Kidney glomerular epithelial cell (primary cell): Measurements from ENCODE around the gene CELF1.

Experiments used
- DNase-seq: peaks from one replicate; lab custom pipeline; 2025; lab: John Stamatoyannopoulos, UW

CELF1 gene

DNA sequence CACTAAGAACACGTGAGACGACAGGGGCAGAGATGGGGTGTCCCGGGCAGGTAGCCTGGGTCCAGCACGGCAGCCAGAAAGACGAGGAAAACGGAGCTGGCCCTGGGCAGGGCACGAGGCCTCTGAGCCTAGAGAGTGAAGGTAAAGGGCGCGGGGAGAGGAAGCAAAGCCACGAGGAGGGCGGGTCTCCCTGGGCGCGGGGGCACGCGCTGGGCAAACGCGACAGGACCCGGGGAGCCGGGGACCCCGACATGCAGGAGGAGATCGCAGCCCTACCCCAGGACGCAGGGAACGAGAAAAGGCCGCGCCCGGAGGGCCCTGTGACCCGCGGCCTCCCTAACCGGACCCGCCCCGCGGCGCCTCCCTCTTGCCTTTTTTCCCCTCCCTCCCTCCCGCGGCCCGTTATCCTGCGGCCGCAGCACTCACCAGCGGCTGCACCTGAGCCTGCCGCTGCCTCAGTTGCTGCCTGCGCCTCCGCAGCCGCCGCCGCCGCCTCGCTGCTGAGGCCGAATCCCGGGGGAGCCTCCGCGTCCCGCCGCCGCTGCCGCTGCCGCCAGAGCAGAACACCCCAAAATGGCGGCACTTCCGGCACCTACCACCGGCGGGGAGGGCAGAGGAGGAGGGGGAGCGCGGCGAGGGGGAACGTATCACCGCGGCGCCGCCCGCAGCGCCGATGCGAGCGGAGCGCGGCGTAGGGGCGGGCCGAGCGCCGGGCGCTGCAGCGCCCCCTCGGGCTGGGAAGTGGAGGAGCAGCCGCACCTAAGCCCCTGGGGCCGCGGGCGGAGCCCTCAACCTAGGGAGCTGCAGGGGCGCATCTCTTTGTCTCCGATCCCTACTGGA is at the start of gene CELF1:
CELF1 (minus strand) TSS at position 567 of the 840 bp plus-strand sequence. CDS start 53,609 bp downstream, outside the sequence.
- DNase-seq: peak; percentile 84

DNA sequence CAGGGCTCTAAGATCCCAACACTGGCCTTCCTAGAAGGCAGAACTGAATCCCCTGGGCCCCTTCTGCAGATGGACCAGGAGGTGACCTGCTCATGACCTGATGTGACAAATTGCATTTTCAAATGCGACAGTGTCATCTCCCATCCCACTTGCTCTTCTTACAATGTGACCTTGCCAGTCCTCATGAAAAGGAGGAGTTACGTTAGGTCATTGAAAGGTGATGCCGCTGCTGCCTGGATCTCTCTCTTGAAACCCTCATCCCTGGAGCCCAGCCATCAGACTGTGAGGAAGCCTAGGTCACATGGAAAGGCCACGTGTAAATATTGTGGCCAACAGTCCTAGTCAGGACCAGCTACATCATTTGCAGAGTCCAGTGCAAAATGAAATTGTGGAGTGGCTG is 47.0 kb upstream of the CELF1 start:
- DNase-seq: no peak

DNA sequence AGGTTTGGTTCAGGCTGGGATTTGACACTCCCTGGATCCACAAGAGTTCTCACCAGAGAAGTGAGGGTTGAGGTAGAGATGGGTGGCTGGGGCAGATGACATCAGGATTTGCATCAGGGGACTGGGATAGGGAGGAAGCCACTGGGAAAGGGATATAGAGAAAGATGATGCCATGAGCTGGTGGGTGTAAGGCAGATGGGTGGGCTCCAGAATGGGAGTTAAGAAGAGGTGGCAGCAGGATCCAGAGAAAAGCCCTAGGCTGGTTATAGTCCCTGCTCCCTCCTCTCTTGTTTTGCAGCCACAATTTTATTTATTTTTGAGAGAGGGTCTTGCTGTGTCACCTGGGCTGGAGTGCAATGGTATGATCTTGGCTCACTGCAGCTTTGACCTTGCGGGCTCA is 43.0 kb upstream of the CELF1 start:
- no peak for DNase-seq

DNA sequence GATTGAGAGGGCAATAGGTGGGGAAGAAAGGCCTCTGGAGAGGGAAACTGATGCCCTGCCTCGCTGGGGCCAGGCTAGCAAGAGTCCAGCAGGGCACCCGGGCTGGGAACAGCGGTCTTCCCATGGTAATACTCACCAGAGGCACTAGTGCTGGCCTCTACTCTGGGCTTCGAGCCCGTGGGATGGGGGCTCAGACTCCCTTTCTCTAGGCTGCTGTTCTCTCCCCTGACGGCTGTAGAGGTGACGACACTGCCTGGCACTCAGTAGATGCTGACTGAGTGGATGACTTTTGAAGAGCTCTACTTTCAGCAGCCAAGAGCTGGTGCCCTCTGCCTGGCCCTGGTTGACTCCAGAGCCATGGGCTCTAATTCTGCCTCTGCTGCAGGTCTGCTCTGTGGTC is 42.1 kb upstream of the CELF1 start:
- DNase-seq: no peak

DNA sequence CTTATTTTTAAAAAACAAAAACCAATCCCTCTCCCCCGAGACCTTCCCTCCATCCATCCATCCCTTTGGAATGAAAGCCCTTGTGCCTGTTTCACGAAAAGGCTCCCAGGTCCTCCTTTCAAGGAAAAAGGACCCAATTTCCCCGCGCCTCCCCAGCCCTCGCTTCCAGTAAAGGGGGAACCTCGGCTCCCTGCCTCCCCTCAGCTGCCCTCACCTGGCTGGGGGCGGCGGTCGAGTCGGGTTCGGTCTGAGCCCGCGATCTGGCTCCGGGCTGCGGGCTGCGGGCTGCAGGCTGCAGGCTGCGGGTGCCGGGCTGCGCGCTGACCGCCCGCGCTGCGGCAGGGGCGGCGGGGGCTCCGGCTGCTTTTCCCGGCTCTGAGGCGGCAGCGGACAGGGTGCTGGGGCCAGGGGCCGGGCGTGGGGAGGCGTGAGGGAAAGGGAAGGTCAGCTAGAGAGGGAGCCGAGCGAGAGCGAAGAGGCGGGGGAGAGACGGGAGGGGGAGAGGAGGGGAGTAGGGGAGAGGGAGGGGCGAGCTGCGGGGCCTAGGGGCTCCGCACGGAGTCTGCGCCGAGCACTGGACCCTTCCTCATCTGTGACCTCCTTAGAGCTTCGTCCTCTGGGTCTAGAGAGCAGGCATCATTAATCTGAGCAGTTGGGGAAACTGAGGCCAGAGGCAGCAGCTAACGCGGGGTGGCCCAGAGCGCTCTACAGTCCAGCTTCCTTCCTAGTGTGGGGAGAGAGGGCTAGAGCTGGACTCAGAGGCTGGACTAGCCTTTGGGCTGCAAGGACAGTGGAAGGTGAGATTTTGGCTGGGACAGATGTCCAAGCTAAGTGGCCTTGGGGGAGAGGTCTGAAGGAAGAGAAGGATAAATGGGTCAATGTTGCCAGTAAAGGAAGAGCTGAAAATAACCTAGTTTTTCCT is 41.3 kb upstream of the CELF1 start, which contains the start of gene C1QTNF4:
C1QTNF4 (minus strand) TSS at position 478 of the 922 bp plus-strand sequence. CDS start 3,601 bp downstream, outside the sequence.
- no peak for DNase-seq

DNA sequence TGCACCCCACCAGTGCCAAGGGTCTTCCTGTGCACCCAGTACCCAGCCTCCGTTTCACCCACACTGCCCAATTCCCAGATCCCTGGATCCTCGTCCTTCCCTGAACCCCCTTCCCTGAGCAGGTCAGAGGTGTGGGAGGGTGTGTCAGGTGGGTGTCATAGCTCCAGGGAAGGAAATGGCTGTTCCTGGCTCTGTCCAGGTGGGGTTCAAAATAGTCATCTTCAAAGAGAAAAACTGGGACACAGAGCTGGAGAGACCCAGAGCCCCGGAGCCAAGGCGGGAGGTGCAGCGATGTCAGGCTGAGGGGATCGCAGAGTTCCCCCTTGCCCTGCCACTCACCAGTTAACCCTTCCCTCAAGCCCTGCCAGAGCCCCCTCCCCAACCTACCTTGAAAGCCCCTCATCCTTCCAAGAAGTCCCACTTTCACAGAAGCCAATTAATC is 40.6 kb upstream of the CELF1 start:
- no peak for DNase-seq

DNA sequence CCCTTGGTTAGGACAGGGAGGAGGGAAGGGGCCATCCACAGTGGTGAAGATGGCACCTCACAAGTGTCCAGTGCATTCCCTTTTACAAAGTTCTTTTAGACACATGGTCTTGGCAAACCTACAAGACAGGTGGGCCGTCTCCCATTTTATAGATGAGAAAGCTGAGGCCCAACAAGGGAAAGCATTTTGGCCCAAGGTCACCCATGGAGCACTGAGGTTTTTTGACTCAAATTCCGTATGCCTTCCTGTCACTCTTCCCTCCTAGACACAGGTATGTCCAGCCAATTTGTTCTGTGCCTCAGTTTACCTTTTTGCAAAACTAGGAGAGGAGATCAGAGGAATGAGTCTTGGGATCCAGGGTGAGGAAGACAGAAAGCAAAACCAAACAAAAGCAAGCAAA is 40.0 kb upstream of the CELF1 start:
- DNase-seq: no peak

DNA sequence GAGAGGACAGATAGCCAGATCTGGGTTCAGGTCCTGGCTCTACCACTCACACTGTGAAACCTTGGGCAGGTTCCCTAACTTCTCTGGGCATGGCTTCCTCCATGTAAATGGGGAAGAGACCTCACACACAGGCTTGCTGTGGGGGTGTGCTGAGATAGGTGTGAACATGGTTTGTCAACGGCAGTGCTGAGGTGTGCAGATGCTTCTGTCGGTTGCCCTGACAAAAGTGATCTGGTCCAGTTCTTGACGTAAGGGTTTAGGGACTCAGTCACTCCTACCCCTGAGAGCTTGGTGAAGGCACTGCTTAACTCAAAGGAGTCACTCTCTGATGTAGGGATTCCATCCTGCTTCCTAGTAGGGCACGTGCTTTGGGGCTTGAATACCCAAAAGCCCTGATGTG is 39.3 kb upstream of the CELF1 start:
- DNase-seq: no peak

DNA sequence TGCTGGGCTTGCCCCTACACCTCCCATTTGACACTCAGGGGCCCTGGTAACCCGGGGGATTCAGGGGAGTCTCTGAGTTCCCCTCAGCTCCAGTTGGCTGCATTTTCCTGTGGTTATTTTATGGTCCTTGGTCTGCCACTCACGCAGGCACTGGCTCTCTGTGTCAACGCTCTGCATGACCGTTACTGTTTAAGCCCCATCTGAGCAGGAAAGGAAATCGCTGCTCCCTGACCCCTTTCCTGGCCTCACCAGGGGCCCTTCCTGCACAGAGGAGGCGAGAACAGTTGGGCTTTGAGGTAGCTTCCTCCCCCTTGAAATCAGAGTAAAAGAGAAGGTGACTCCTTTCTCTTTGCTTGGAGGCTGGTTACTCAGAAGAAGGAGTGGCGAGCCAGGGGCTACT is 38.8 kb upstream of the CELF1 start:
- DNase-seq: no peak

DNA sequence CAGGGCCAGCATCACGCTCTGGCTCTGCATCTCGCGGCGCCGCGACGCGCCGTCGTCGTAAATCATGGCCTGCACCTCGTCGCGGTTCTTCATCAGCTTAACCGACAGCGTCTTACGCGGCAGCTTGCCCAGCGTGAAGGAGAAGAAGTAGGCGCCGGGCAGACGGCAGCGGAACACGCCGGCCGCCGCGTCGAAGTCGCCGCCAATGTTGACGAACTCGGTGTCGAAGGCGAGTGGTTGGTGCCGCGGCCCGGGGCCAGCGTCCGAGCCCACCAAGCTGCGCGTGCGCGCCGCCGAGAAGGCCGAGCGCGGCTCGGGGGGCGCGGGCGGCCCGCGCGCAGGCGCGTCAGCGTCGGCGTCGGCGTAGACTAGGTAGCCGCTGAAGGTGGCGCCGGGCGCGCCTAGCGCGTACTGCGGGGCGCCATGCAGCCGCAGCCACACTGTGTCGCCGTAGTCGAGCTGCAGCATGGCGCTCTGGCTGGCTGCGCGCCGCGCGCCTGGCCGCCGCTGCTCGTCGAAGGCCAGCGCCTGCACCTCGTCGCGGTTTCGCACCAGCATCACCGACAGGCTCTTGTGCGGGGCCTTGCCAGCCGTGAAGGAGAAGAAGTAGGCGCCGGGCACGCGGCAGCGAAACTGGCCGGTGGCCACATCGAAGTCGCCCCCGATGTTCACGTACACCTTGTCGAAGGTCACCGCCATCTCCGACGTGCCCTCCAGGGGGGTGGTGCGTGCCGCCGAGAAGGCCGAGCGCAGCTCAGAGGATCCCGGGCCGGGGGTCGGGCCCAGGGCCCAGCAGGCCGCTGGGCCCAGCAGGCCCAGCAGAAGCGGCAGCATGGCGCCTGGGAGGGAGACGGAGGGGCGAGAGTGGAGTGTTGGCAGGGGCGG is 37.3 kb upstream of the CELF1 start:
- DNase-seq: no peak

DNA sequence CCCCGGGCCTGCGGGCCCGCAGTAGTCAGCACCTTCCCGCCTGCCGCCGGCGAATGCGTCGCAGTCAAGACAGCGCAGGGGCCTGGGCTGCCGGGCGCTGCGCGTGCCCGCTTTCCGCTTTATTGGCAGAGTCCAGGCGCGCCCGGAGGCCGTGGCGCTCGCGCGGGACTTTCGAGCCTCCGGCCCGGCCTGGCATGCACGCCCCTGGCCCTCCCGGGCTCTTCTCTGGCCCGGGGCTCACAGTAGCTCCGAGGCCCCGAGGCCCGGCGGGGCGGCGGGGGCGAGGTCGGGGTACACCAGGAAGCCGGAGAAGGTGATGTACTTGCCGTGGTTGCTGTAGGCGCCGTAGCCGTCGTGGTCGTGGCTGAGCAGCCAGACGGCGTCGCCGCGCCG is 36.6 kb upstream of the CELF1 start:
- no peak for DNase-seq

DNA sequence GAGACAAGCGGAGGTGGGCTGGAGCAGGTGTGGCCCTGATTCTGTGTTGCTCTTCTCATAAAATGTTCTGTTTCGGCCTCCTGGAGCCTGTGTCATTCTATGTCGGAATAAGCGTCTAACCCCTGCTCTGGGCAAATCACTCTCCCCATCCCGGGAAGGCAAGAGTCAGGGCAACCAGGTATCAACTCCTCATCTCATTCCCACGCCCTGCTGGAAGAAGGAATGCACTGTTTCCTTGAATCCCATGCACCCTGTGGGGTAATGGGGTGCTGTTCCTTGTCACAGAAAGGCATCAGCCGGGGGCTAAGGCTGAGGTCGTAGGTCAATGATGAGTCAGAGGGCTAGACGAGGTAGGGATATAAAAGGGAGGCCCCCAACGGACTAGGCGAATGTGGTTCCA is 36.2 kb upstream of the CELF1 start:
- no peak for DNase-seq

DNA sequence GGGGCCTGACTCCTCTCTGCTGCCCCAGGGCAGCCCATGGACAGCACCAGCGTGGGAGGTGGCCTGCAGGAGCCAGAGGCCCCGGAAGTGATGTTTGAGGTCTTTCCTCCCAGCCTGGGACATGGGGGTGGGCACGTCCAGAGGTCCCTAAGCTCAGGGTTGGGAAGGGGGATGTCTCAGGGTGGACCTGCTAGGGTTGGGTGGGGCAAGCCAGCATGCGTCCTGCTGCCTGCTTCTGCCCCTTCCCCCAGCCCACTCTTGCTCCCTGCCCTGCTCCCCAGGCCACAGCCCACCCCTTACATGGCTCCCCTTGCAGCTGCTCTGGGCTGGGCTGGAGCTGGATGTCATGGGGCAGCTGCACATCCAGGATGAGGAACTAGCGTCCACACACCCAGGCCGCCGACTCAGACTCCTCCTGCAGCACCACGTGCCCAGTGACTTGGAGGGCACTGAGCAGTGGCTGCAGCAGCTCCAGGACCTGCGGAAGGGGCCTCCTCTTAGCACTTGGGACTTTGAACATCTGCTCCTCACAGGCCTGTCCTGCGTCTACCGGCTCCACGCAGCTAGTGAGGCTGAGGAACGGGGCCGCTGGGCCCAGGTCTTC is 34.9 kb upstream of the CELF1 start:
- DNase-seq: no peak

DNA sequence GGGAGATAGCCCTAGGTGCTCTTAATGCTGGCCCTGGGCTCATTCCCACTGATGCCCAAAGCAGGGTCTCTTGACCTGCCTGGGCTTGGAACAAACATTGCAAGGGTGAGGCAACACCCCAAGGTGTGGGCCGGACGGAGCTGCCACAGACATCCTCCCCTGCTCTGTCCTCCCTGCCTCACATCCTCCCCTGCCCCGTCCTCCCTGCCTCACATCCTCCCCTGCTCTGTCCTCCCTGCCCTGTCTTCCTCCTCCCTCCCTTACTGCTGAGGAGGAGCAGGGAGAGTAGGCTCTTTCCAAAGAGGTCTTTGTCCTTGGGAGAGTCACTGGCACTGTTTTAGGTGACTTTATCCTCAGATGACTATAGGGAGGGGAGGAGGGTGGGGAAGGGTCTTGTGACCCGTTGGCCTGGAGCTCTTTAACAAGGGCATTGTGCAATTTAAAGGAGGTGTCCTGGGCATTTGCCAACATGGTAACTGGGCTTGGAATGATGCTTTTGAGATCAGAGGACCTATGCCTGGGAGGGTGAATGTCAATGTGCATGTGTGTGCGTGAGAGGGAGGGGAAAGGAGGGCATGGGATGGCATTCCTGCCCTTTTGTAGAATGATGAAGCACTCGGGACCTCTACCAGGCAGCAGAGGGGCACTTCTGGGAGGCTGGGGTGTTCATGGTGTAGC is 34.2 kb upstream of the CELF1 start:
- no peak for DNase-seq

DNA sequence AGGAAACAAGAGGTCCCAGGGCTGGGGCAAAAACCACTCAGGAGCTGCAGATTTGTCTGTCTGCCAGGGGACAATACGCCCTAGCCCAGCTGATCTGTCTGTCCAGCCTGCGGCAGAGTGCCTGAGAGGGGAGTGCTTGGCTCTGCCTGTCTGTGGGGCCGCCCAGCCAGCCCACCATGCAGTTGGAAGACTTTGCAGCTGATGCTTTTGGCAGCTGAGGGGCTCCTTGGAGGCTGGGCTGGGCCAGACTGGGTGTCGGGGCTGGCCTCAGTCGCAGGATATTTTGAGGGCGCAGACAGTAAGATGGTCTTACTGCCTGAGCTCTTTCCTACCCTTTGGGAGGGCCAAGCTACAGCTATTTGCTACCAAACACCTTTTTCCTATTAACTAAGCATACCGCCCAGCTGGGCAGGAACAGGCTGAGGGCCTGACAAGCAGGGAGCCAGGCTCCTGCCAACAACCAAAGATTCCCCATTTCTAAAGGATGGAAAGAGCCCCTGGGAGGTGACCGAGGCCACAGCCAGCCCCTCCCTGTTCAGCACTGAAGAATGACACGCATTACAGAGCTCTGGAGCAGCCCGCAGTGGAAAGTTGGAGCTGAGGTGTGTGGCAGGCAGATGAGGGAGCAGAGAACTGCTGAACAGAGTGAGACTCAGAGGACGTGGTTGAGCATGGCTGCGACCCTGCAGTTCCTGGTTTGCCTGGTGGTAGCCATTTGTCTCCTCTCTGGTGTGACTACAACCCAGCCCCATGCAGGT is 33.3 kb upstream of the CELF1 start, which contains the start of gene FAM180B:
FAM180B (plus strand) TSS at position 581 of the 758 bp plus-strand sequence; CDS start at position 672, 91 bp downstream.
- no peak for DNase-seq

DNA sequence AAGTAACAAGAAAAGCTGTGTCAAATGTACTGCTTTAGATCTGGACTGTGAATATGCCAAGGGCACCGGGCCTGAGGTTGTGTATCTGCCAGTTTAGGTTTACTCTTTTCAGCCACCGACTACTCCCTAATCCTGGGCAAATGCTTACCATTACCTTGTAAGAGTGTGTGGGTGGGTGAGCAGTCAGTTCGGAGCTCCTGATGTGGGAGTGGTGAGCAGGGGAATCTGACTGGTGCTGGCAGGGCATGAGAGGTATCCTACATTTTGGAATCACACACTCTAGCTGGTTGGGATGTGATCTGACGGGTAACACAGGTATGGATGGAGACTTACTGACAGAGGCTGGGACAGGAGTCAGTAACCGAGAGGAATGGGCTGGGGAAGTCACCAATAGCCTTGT is 30.9 kb upstream of the CELF1 start:
- DNase-seq: no peak

DNA sequence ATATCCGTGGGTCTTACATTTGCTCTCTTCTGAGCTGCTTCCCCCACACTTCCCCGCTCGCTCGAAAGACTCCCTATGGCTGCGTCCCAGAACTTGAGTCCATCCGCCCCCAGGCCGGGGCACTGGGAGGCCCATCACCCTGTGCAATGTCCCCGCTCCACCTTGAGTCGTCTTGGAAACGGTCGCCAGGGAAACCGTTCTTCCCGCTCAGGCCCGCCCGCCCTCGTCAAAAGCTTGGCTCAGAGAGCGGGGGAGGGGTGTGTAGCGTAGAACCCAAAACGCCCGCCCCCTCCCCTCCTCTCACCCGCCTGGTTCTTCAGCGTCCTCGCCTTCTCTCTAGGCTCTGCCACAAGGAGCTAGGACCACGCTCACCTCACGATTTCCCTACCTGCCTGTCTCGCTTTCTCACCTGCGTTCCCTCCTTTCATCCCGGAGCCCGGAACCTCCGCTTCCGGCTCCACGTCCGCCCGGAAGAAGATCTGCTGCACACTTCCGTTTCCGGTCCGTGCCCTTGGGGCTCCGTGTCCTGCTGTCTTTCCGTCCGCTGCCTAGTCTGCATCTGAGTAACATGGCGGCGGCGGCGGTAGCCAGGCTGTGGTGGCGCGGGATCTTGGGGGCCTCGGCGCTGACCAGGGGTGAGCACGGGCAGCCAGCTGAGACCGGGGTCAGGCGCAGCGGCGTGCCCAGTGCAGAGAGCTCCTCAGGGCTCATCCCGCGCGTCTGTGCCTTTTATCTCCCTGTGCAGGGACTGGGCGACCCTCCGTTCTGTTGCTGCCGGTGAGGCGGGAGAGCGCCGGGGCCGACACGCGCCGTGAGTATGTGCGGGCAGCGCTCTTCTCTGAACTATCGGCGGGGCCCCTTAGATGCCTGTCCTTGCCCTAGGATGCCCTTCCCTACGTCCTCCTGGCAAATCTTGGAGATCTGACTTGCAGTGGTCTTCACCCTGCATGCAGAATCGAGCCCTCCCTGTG is 25.9 kb upstream of the CELF1 start, which contains the start of the genes KBTBD4 and NDUFS3:
KBTBD4 (minus strand) TSS at position 447 of the 971 bp plus-strand sequence; CDS start at position 428, 19 bp downstream.
NDUFS3 (plus strand) TSS at position 551 of the 971 bp plus-strand sequence; CDS start at position 569, 18 bp downstream.
- peak; percentile 85 for DNase-seq

DNA sequence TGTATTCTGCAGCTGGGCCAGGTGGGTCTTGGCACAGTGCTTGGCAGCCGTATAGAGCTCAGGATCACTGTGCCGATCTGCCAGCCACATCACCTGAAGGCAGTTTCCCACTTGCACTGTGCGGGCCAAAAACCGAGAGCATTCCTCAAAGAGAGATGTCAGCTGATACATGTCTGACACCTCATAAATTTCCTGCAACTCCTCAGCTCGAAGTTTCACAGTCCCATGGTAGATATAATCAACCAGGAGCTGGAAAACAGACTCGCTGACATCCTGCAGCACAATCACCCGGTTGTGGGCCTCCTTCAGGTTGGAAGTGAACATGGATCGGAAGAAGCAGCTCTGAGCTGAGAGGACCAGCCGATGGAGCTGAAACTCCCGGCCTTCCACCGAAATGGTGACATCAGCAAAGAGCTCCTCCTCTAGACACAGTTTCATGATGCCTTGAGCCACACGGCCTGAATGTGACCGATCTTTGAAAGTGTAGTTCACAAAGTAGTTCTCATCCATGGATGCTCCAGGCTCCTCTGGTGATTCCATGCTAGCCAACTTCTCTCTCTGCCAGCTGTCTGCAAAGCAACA is 24.6 kb upstream of the CELF1 start:
- no peak for DNase-seq
